Activated B cell treated with CpG ODN at 0.5 μM for 24 hours (primary cell): ENCODE results near the gene MTHFD1L. TPM values are rescaled to one million over a fixed set of nuclear protein-coding genes. Genes with fewer than 3 reads are reported as not detected.

Experiments
- ATAC-seq: fragments of 200-7000 bp; cut with Tn5 transposase; one replicate; pipeline ENCODE4 v1.10.0; 2021; ENCODE audit warnings: low read depth, mild to moderate bottlenecking, moderate library complexity
- CTCF ChIA-PET: fragments of 350-600 bp; sonication (Branson Sonifier 250); formaldehyde crosslinking; loops from one replicate; lab custom pipeline; 2021; ENCODE audit warnings: antibody characterized with exemption; lab: Charles Lee
- POLR2A ChIA-PET: fragments of 350-600 bp; sonication (Branson Sonifier 250); formaldehyde crosslinking; loops from one replicate; lab custom pipeline; 2021; ENCODE audit warnings: antibody characterized with exemption; lab: Charles Lee
- DNase-seq: peaks from one replicate; pipeline ENCODE4 v3.0.0; 2022
- H3K27ac Mint-ChIP-seq: one replicate; pipeline ENCODE4 v1.8.0; 2020; ENCODE audit warnings: mixed read lengths
- H3K27me3 Mint-ChIP-seq: one replicate; pipeline ENCODE4 v1.8.0; 2021; ENCODE audit warnings: mixed read lengths
- H3K36me3 Mint-ChIP-seq: one replicate; pipeline ENCODE4 v1.8.0; 2021; ENCODE audit warnings: low read depth, mixed read lengths
- H3K4me1 Mint-ChIP-seq: one replicate; pipeline ENCODE4 v1.8.0; 2021; ENCODE audit warnings: mixed read lengths
- H3K4me3 Mint-ChIP-seq: one replicate; pipeline ENCODE4 v1.8.0; 2020; ENCODE audit warnings: mild to moderate bottlenecking, mixed read lengths
- H3K9me3 Mint-ChIP-seq: one replicate; pipeline ENCODE4 v1.8.0; 2020; ENCODE audit warnings: mixed read lengths
- CTCF ChIP-seq: fragments of 200-600 bp; IDR thresholded peaks from one replicate; pipeline ENCODE4 v1.8.0; 2022; ENCODE audit warnings: antibody characterized with exemption, mild to moderate bottlenecking
- intact Hi-C: fragments of 100-400 bp; cut with micrococcal nuclease; formaldehyde crosslinking; loops from one replicate; pipeline ENCODE4 v1.15.1; 2024
- total RNA-seq: library from RNA; stranded (reverse); gene quantifications from 2 replicates; pipeline ENCODE4 v1.2.3, GENCODE V29; 2022

The MTHFD1L gene
- total RNA-seq, 1 donor from 2014 or later: 60.4 TPM

- DNase-seq: no peak
- no peak for TF ChIP-seq CTCF
- H3K9me3 Mint-ChIP-seq: no peaks in the 10 kb centered on the region
- peaks cover 40% of the 10 kb centered on the region for H3K36me3 Mint-ChIP-seq
- H3K4me1 Mint-ChIP-seq: peaks cover 3% of the 10 kb centered on the region
- no peak overlapping the region for H3K4me3 Mint-ChIP-seq
- ATAC-seq: no peak
- intact Hi-C loops: no loop called here
- H3K27me3 Mint-ChIP-seq: no peaks in the 10 kb centered on the region
- H3K27ac Mint-ChIP-seq: no peak overlapping the region
- ChIA-PET CTCF (interaction anchor here (0.7 kb wide), 1 partner anchor 180 kb away, joined by 3 read pairs; no protein-coding TSS in a partner anchor), POLR2A (no interaction called here)
These were observed 223.5 kb downstream of the MTHFD1L start for GRCh38 chr6:151088963-151089362.

GRCh38 chr6:151089978-151090377 lies 224.5 kb downstream of the MTHFD1L start:
- no peak for TF ChIP-seq CTCF
- CTCF ChIA-PET: no interaction called here
- Mint-ChIP-seq H3K27ac (no peak overlapping the region), H3K27me3 (no peaks in the 10 kb centered on the region), H3K4me3 (no peak overlapping the region), H3K9me3 (no peaks in the 10 kb centered on the region), H3K36me3 (peaks cover 45% of the 10 kb centered on the region), H3K4me1 (peaks cover 3% of the 10 kb centered on the region)
- POLR2A ChIA-PET: no interaction called here
- ATAC-seq: no peak
- intact Hi-C loops: no loop called here
- no peak for DNase-seq

- Mint-ChIP-seq H3K4me1 (peaks cover 3% of the 10 kb centered on the region), H3K4me3 (no peak overlapping the region), H3K36me3 (peaks cover 56% of the 10 kb centered on the region), H3K27ac (no peak overlapping the region), H3K9me3 (no peaks in the 10 kb centered on the region), H3K27me3 (no peaks in the 10 kb centered on the region)
- ChIA-PET POLR2A (no interaction called here), CTCF (no interaction called here)
- no peak for DNase-seq
- intact Hi-C loops: no loop called here
- TF ChIP-seq CTCF: no peak
- ATAC-seq: no peak
These were observed 226.1 kb downstream of the MTHFD1L start for GRCh38 chr6:151091571-151091970.

- H3K27me3 Mint-ChIP-seq: no peaks in the 10 kb centered on the region
- POLR2A ChIA-PET: no interaction called here
- no peak for TF ChIP-seq CTCF
- H3K4me3 Mint-ChIP-seq: no peak overlapping the region
- H3K36me3 Mint-ChIP-seq: peaks cover 64% of the 10 kb centered on the region
- no peak for ATAC-seq
- no peak overlapping the region for H3K27ac Mint-ChIP-seq
- CTCF ChIA-PET: no interaction called here
- intact Hi-C loops: no loop called here
- no peak for DNase-seq
- peaks cover 2% of the 10 kb centered on the region for H3K9me3 Mint-ChIP-seq
- peaks cover 3% of the 10 kb centered on the region for H3K4me1 Mint-ChIP-seq
These were observed 227.1 kb downstream of the MTHFD1L start for GRCh38 chr6:151092591-151092990.

GRCh38 chr6:151093706-151094105 lies 228.2 kb downstream of the MTHFD1L start:
- Mint-ChIP-seq H3K27me3 (no peaks in the 10 kb centered on the region), H3K9me3 (peaks cover 2% of the 10 kb centered on the region), H3K4me3 (no peak overlapping the region), H3K27ac (no peak overlapping the region), H3K36me3 (peaks cover 64% of the 10 kb centered on the region), H3K4me1 (peaks cover 3% of the 10 kb centered on the region)
- ChIA-PET CTCF (no interaction called here), POLR2A (no interaction called here)
- no peak for TF ChIP-seq CTCF
- no peak for ATAC-seq
- no peak for DNase-seq
- intact Hi-C loops: no loop called here
